HEK293 (cell line): ENCODE results near the gene HES7.

Experiments
- CTCF ChIA-PET: fragments of 350-600 bp; formaldehyde crosslinking; extraction: SDS; loops from one replicate; lab custom pipeline; 2021; ENCODE audit warnings: antibody characterized with exemption; lab: Yijun Ruan, JAX
- POLR2A ChIA-PET: fragments of 300-600 bp; formaldehyde crosslinking; extraction: SDS; loops from one replicate; lab custom pipeline; 2020; ENCODE audit warnings: antibody characterized with exemption, inconsistent platforms; lab: Yijun Ruan, JAX
- H3K27ac ChIP-seq: fragments of 200-500 bp; sonication (Bioruptor generic); 2 replicates; pipeline ENCODE4 v1.5.1; 2014; ENCODE audit warnings: low read depth, low read length, control low read depth, inconsistent platforms; ENCODE audit errors: extremely low read depth
- H3K36me3 ChIP-seq, 2 experiments: fragments of 200-500 bp in 1 of 2; sonication (Bioruptor generic) in 1 of 2; 1 replicate in 1 of 2; 2 replicates in 1 of 2; pipeline ENCODE4 v1.5.1; 2014 to 2017; ENCODE audit warnings: inconsistent platforms in 2 of 2, low read length in 2 of 2; ENCODE audit not compliant: control insufficient read depth in 2 of 2, insufficient read depth in 1 of 2
- H3K4me1 ChIP-seq: fragments of 200-500 bp; sonication (Bioruptor generic); 2 replicates; pipeline ENCODE4 v1.5.1; 2014; ENCODE audit warnings: mild to moderate bottlenecking, low read length, inconsistent platforms; ENCODE audit not compliant: control insufficient read depth, insufficient read depth
- H3K4me3 ChIP-seq: 2 replicates; pipeline ENCODE4 v1.5.1; 2011; ENCODE audit warnings: low read depth, mild to moderate bottlenecking, control low read depth, low read length, moderate library complexity
- H3K9me3 ChIP-seq: fragments of 200-500 bp; sonication (Bioruptor generic); 2 replicates; pipeline ENCODE4 v1.5.1; 2014; ENCODE audit warnings: low read depth, low read length, inconsistent platforms; ENCODE audit not compliant: control insufficient read depth, insufficient read depth
- GLIS2 ChIP-seq: fragments of 450-650 bp; formaldehyde crosslinking; IDR thresholded peaks from 2 replicates; pipeline ENCODE4 v1.5.1; 2016; ENCODE audit warnings: missing biosample characterization, missing genetic modification characterization
- HIC1 ChIP-seq: fragments of 450-650 bp; formaldehyde crosslinking; IDR thresholded peaks from 2 replicates; pipeline ENCODE4 v1.5.1; 2016; ENCODE audit warnings: missing biosample characterization, missing genetic modification characterization
- KLF1 ChIP-seq: fragments of 450-650 bp; formaldehyde crosslinking; IDR thresholded peaks from 2 replicates; pipeline ENCODE4 v1.5.1; 2016; ENCODE audit warnings: missing biosample characterization, missing genetic modification characterization
- MZF1 ChIP-seq: fragments of 450-650 bp; formaldehyde crosslinking; IDR thresholded peaks from 2 replicates; pipeline ENCODE4 v1.5.1; 2017; ENCODE audit warnings: missing biosample characterization, missing genetic modification characterization, borderline replicate concordance
- PATZ1 ChIP-seq: fragments of 450-650 bp; formaldehyde crosslinking; IDR thresholded peaks from 2 replicates; pipeline ENCODE4 v1.5.1; 2016; ENCODE audit warnings: missing biosample characterization, missing genetic modification characterization
- PRDM10 ChIP-seq: fragments of 450-650 bp; formaldehyde crosslinking; IDR thresholded peaks from 2 replicates; pipeline ENCODE4 v1.5.1; 2016; ENCODE audit warnings: missing biosample characterization, missing genetic modification characterization
- PRDM4 ChIP-seq: fragments of 450-650 bp; formaldehyde crosslinking; IDR thresholded peaks from 2 replicates; pipeline ENCODE4 v1.5.1; 2017; ENCODE audit warnings: missing biosample characterization, missing genetic modification characterization
- SP2 ChIP-seq: fragments of 450-650 bp; formaldehyde crosslinking; IDR thresholded peaks from 2 replicates; pipeline ENCODE4 v1.5.1; 2016; ENCODE audit warnings: missing biosample characterization, missing genetic modification characterization
- ZBTB20 ChIP-seq: fragments of 450-650 bp; formaldehyde crosslinking; IDR thresholded peaks from 2 replicates; pipeline ENCODE4 v1.5.1; 2016; ENCODE audit warnings: missing biosample characterization, missing genetic modification characterization
- ZBTB48 ChIP-seq: fragments of 450-650 bp; formaldehyde crosslinking; IDR thresholded peaks from 2 replicates; pipeline ENCODE4 v1.5.1; 2016; ENCODE audit warnings: missing biosample characterization, missing genetic modification characterization
- ZNF132 ChIP-seq: fragments of 450-650 bp; formaldehyde crosslinking; IDR thresholded peaks from 2 replicates; pipeline ENCODE4 v1.5.1; 2017; ENCODE audit warnings: missing biosample characterization, missing genetic modification characterization, borderline replicate concordance
- ZNF24 ChIP-seq: fragments of 450-650 bp; formaldehyde crosslinking; IDR thresholded peaks from 2 replicates; pipeline ENCODE4 v1.5.1; 2016; ENCODE audit warnings: missing biosample characterization, missing genetic modification characterization
- ZNF292 ChIP-seq: fragments of 450-650 bp; formaldehyde crosslinking; IDR thresholded peaks from 2 replicates; pipeline ENCODE4 v1.5.1; 2016; ENCODE audit warnings: low read depth, missing biosample characterization, missing genetic modification characterization, borderline replicate concordance
- ZNF366 ChIP-seq: fragments of 450-650 bp; formaldehyde crosslinking; conservative IDR thresholded peaks from 2 replicates; pipeline ENCODE4 v1.5.1; 2016; ENCODE audit warnings: missing biosample characterization, missing genetic modification characterization
- ZNF398 ChIP-seq: fragments of 450-650 bp; formaldehyde crosslinking; IDR thresholded peaks from 2 replicates; pipeline ENCODE4 v1.5.1; 2017; ENCODE audit warnings: missing biosample characterization, missing genetic modification characterization
- ZNF513 ChIP-seq: fragments of 450-650 bp; IDR thresholded peaks from 2 replicates; pipeline ENCODE4 v1.5.1; 2018; ENCODE audit warnings: missing biosample characterization, missing genetic modification characterization
- ZNF629 ChIP-seq: fragments of 450-650 bp; formaldehyde crosslinking; IDR thresholded peaks from 2 replicates; pipeline ENCODE4 v1.5.1; 2017; ENCODE audit warnings: missing biosample characterization, missing genetic modification characterization
- ZNF777 ChIP-seq: fragments of 450-650 bp; formaldehyde crosslinking; IDR thresholded peaks from 2 replicates; pipeline ENCODE4 v1.5.1; 2017; ENCODE audit warnings: missing biosample characterization, missing genetic modification characterization, borderline replicate concordance
- ZNF843 ChIP-seq: fragments of 450-650 bp; formaldehyde crosslinking; IDR thresholded peaks from 2 replicates; pipeline ENCODE4 v1.5.1; 2016; ENCODE audit warnings: missing biosample characterization, missing genetic modification characterization

The HES7 gene

GRCh38 chr17:8122924-8123694, 797 bp downstream of the HES7 start (continued):
- TF ChIP-seq ZNF24 (tag by site-specific recombination) (peak; percentile 19; the same call in 1 of the 2 replicates), ZBTB20 (tag by site-specific recombination) (peak; percentile 54)
- TF ChIP-seq, all 188 proteins: peak for 14

- peaks cover 14% of the 10 kb centered on the region for H3K4me1 ChIP-seq
- H3K4me3 ChIP-seq, result peak overlapping the region; percentile 70
- ChIA-PET CTCF (interaction anchor here (0.6 to 4.1 kb wide), 16 partner anchors 9 to 663 kb away, joined by 3 to 33 read pairs (median 4); no protein-coding TSS in a partner anchor), POLR2A (interaction anchor here (0.6 to 3.5 kb wide), 12 partner anchors 17 to 760 kb away, joined by 4 to 27 read pairs (median 4); partner anchors contain the start of genes AURKB, BORCS6 and CTC1)
- no peaks in the 10 kb centered on the region for H3K36me3 ChIP-seq
- H3K27ac ChIP-seq, result no peak overlapping the region; the same call in 1 of the 2 replicates
- no peaks in the 10 kb centered on the region for H3K9me3 ChIP-seq
- TF ChIP-seq ZNF132 (no peak), HIC1 (tag by site-specific recombination) (peak; percentile 79), SP2 (peak; percentile 77; the same call in 1 of the 2 replicates), GLIS2 (tag by site-specific recombination) (peak; percentile 13; the same call in 1 of the 2 replicates), ZNF843 (no peak), KLF1 (tag by site-specific recombination) (no peak), ZNF398 (tag by site-specific recombination) (peak; percentile 89), ZNF777 (tag by site-specific recombination) (peak; percentile 58; the same call in 1 of the 2 replicates), PATZ1 (tag by site-specific recombination) (peak; percentile 92), ZNF513 (tag by site-specific recombination) (no peak), ZNF366 (tag by site-specific recombination) (peak; percentile 84), ZNF629 (tag by site-specific recombination) (peak; percentile 15; the same call in 1 of the 2 replicates), ZNF292 (tag by site-specific recombination) (no peak), ZBTB48 (tag by site-specific recombination) (peak; percentile 39; the same call in 1 of the 2 replicates), MZF1 (tag by site-specific recombination) (0 out of 2 replicates have a peak, but pooled peaks have one; percentile 31), PRDM4 (peak; percentile 98), PRDM10 (tag by site-specific recombination) (peak; percentile 87)
Measured at GRCh38 chr17:8122422-8122923, 1.4 kb downstream of the HES7 start.
